ENCODE results near the gene AVPR1A.
"Not testable (repeated sequence)": the region's sequence is repeated elsewhere in the genome, so short reads cannot be mapped to it uniquely, and the experiment has no call there.

AVPR1A gene
- total RNA-seq, result 0 to 0.34 reads per million in 2 donors

DNA sequence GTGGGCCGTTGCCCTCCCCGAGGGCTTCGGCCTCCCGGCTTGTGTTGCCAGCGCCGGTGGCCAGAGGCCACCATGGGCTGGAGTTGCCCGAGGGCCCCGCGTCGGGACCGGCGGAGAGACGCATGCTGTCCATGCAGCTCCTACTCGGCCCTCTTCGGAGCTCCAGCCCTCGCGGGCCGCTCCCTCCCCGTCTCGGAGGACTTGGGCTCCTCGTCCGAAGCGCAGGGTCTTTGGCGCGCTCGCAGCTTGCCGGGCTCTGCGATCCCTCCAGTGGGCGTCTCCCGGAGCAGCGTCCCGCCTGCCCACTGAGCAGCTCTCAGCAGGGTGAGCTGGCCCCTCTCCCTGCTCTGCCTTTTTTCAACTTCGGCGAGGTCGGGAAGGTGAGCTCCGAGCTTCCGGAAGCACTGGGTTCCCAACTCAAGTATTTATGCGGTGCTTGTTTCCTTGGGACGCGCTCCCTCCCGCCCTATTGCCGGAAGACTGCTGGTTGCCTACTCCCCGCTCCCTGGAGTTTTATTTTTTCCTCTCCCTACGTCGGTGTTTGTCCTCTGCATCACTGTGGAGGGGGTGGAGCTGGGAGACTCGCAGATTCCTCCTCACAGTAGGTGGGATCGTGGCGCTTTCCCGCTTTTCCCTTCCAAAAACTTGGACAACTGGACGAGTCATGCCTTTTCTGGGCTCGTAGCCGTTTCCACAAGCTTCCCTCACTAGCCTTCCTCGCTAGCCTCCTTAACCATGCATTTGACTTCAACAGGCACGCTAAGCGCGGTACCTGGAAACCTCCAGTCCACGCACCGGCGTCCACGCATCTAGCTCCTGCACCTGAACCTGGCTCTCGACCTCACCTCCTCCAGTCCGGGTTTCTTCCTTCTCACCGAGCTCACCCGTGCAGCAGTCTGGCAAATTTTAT lies at the start of gene AVPR1A:
Gene AVPR1A (minus strand): TSS at position 489 of the 910 bp plus-strand sequence. CDS start 365 bp downstream, at position 124.
- no peak for DNase-seq

DNA sequence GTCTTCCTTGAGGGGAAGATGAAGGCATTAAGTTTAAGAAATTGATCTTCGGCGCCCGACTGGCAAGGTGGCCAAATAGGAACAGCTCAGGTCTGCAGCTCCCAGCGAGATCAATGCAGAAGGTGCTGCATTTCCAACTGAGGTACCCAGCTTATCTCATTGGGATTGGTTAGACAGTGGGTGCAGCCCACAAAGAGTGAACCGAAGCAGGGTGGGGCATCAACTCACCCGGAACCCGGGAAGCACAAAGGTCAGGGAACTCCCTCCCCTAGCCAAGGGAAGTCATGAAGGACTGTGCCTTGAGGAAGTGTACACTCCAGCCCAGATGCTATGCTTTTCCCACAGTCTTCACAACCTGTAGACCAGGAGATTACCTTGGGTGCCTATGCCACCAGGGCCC lies 45.2 kb upstream of the AVPR1A start:
- no peak for DNase-seq

DNA sequence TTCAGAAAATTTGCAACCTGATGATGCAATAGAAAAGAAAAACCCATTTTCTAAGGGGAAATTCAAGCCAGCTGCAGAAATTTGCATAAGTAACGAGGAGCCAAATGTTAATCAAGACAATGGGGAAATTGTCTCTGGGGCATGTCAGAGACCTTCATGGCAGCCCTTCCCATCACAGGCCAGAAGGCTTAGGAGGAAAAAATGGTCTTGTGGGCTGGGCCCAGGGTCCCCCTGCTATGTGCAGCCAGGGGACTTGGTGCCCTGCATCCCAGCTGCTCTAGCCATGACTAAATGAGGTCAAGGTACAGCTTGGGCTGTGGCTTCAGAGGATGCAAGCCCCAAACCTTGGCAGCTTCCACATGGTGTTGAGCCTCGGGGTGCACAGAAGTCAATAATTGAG lies 28.2 kb upstream of the AVPR1A start:
- DNase-seq, result no peak

DNA sequence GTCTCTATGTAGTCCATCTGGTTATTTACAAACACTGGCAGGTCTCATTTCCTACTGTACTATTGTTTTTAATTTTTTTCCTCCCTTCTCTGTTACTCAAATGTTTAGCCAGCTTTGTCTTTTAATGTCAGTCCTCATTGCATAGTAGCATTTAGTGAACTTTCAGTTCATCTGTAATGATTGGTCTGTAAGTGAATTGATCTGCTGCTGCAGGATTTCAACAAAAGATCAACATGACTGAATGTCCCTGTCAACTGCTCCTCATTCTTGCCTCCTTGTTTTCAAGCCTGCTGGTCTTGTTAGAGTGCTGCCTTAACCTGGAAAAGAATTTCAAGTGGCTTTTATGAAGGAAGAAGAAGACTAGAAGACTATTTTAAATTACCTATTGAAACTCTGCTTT lies 19.3 kb upstream of the AVPR1A start:
- DNase-seq, result no peak

DNA sequence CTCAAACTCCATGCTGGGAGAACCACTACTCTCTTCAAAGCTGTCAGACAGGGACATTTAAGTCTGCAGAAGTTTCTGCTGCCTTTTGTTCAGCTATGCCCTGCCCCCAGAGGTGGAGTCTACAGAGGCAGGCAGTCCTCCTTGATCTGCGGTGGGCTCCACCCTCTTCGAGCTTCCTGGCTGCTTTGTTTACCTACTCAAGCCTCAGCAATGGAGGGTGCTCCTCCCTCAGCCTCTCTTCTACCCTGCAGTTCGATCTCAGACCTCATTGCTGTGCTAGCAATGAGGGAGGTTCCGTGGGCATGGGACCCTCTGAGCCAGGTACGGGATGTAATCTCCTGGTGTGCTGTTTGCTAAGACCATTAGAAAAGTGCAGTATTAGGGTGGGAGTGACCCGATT lies 16.7 kb upstream of the AVPR1A start:
- not testable (repeated sequence) for DNase-seq

DNA sequence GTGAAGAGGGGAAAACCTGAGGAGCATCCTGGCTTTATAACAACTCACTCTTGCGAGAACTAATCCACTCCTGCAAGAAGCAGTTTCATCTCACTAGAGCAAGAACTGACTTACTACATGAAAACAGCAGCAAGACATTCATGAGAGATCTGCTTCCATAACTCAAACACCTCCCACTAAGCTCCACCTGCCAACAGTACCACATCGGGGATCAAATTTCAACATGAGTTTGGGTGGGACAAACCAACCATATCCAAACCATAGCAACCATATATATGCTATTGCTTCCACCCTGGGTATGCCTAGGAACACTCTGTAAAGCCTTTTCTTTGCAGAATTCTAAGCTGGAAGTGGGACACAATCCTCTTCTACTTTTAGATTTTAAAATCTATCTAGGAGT lies 13.9 kb upstream of the AVPR1A start:
- DNase-seq, result no peak

DNA sequence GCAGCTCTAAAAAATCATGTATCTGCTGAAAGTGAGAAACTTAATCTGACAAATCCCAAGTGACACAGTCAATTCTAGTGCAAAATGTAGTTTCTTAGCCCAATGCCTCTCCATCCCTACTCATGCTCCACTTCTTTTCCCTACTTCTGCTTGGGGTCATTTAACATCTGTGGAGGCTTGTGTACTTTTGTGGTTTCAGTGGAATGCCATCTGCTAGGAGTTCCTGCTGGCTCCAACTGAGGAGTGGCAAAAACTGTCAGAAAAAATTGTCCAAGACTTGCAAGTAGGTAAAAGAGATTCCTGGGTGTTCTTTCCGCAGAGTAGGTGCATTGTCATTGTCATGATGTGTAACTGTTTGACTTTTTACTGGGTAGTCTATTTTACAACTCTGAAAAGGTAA lies 12.5 kb upstream of the AVPR1A start:
- DNase-seq, result no peak

DNA sequence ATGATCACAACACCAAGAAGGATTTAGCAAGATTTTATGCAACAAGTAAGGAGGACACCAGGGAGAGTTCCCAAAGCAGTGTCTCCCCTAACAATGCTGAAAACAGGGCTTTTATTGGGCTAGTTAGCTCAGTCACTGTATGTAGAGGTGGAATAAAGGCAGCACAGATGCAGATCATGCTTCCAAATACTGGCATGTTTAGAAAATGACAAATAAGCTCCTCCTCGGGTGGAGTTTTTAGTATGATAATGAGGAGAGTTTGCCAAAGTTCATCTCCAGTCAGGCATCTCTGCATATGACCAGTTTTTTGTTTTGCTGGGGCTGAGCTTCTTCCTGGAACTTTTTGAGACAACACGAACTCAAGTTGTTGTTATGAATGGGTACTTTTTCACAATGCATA lies 4.4 kb upstream of the AVPR1A start:
- no peak for DNase-seq

DNA sequence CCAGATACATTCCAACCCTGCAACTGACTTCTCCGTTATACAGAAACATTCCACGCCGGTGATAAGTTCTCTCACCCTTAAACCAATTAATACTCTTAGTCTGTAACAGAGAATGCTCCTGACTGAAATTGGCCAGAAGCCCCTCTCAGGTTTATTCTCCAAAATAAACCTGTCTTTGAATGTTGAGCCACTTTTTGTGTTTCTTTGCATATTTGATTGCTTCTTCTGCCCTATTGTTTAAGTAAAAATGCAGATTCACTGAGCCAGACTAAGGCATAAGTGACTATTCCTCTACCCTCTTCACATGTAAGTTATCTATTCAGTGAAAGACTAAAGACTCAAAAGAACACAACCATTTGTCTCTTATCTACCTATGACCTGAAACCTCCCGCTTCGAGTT lies 3.6 kb upstream of the AVPR1A start:
- no peak for DNase-seq

DNA sequence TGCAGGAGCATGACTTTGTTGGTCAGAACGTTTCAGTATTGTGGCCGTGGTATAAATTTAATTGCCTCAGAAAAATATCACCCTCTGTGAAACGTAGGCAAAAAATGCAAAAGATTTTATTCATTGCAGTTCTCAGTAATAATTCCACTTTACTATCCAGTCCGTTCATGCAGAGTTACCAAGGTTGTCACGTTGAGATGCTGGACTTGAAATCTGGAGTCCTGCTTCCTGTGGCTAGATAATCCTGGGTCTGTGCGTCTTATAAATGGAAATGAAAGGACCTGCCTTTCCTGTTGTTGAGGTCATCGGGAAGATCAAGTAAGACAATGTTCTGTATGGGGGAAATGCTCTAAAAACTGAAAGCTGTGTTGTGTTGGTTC lies 1.3 kb upstream of the AVPR1A start:
- DNase-seq, result no peak

DNA sequence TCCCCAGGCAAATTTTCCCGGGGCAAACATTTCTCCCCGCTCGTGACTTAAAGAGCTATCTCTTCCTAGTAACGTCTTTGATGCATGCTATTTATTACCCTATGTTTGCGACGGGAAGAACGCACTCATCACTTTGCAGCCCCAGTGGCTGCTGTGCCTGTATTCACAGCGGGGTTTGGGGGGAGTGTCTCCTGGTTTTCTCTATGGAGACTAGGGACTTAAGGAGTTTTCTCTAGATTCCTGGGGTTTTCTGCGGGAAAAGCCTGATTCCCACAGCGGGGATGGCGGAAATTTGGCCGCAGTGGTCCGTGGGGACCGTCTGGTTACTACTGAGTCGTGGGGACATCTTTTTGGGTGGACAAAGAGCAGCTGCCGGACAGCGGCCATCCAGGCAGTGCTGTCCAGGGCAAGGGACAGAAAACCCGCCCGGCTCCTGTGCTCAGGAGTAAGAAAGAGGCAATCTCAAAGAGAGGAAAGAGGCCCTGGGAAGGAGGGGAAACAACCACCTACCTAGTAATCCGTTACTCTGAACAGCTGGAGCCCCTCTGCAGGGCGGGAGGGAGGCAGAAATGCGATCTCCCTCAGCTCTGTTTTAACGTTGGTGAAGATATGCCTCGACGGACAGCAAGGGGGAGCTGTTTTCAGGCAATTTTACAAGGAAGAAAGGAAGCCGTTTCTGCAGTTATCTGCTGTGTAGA lies 771 bp upstream of the AVPR1A start:
- peak in 1 of 5 experiments; percentile 33 for DNase-seq

DNA sequence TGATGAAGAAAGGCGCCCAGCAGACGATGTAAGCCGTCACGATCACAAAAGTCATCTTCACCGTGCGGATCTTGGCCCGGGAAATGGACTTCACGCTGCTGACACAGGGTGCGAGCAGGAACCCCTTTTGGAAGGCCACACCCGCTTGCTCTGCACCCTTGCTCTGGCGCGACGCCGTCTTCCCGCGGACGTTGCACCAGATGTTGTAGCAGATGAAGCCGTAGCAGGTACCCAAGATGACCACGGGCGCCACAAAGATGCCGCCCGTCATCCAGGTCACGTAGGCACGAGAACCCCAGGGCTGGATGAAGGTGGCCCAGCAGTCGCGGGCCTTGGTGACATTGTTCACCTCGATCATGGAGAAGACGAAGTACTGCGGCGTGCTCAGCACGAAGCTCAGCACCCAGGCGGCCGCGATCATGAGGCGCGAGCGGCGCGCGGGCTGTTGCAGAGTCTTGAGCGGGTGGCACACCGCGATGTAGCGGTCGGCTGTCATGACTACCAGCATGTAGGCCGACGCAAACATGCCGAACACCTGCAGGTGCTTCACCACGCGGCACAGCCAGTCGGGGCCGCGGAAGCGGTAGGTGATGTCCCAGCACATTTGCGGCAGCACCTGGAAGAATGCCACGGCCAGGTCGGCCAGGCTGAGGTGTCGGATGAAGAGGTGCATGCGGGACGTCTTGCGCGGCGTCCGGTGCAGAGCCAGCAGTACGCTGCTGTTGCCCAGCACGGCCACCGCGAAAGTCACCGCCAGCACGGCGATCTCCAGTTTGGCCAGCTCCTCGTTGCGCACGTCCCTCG lies 890 bp downstream of the AVPR1A start:
- peak in 1 of 5 experiments; percentile 37 for DNase-seq

DNA sequence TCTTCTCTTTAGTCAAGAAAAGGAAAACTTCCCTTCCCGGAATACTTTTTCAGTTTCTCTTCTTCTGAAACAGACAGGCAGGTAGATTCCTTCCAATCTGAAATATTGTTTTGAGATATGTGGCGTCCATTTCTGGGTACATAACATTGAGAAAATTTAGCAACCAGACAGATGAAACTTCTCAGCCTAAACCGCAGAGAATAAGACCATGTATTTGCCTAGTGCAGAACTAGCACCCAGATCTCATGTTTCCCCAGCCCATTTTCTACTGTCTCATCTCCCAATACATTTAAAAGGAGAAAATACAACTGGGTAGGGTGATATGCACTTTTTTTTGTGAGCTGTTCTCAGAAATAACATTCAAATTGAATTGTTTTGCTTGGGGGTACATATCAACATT lies 6.4 kb downstream of the AVPR1A start:
- no peak for DNase-seq

DNA sequence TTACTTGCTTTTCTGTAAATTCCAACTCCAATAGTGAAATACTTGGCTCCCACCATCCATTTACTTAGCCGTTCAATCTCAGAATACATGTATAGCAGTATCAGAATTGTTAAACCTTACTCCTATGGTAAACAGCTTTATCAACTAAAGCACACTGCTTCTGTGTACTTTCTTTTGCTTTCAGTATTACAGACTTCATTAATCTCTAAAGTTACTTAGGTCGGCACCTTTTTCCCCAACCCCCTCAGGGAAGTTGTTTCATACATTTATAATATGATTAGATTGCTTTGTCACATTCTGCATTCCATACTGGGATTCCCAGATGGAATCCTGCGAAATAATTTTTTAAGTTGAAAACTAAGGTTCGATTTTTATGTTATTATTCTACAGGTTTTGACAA lies 12.5 kb downstream of the AVPR1A start:
- DNase-seq, result no peak

DNA sequence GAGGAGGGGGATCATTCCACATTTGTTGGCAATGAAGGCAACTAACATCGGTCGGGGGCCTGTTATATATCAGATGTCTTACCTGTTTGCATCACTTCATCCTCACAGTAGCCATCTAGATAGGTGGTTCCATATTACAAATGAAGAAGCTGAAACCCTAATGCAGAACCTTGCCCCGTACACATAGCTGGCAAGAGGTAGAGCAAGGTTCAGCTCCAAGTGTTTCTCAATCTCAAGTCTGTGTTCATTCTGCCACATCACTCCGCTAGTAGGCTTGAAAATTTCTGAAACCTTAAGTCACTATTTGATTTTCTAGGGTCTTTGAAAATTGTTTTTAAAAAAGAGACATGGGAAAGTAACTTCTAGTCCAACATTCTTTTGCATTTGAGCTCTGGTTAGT lies 17.0 kb downstream of the AVPR1A start:
- DNase-seq, result no peak

DNA sequence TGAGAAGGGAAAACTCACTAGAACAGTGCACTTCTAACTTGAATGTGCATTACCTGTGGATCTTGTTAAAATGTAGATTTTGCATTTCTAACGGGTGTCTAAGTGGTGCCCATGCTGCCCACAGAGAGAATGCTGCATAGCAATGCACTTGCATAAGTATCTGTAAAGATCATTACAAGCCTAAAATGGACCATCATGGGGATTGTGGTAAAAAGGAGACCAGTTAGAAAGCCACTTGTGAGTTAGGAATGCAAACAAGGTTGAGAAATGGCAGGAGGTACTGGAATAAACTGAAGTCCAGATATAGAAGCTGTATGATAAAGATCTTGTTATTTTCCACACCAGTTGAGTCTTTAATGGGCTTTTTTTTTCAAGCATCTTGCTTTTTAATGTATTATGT lies 18.8 kb downstream of the AVPR1A start:
- no peak for DNase-seq

DNA sequence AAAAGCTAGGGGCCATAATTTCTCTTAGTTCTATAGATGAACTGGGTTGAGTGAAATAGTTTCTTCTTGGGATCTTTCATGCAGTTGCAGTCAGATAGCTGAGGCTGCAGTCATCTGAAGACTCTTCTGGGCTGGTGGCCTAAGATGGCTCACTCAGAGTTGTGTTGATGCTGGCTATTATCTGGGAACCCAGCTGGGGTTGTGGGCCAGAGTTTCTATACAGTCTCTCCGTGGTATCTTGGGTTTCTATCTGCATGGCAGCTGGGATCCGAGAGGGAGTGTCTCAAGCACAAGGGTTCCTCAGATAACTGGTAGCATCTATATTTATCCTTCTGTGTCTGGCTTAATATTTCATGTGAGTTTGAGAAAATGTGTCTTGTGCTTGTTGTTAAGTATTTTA lies 21.1 kb downstream of the AVPR1A start:
- DNase-seq, result no peak

DNA sequence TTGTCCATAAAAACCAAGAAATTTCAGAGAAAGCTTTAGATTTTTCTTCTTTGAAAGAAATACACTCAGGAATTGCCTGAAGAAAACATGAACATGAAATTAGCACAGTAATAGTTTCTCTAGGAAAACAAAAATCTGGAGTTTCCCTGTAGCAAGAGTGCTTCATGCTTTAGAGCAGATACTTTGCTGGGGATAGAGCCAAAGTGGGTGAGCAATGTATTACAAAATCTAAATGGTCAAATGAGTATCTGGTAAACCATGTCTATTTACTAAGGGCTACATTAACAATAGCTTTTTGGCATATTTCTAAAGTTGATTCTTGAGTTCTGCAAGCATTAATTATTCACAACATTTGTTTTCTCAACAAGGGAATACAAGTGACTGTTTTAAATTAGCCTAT lies 26.2 kb downstream of the AVPR1A start:
- no peak for DNase-seq

DNA sequence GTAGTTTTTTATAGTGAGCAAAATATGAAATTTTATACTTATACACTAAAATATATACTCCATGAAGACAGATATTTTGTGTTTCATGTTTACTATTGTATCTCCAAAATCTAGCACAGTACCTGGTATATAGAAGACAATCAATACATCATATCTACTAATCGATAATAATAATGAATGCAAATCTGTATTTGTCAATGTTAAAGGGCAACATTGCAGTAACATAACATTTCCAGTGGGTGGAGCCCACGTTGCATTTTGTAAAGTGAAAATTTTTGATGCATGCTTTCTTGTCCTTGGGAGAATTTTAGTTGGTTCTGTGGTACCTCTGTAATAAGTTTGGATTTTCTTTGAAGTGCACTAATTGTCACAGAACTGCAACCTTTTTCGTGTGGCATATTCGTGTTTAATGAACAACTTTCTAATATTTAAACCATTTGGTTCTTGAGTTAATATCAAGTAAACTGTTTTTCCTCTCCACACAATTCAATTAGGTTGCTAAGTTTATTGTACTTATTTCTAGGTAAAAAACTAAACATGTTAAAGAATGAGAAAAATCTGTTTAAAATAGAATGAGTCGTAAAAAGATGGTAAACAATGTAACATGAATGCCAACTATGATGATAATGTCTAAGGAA lies 47.4 kb downstream of the AVPR1A start:
- DNase-seq, result peak in 1 of 5 experiments; percentile 14

DNA sequence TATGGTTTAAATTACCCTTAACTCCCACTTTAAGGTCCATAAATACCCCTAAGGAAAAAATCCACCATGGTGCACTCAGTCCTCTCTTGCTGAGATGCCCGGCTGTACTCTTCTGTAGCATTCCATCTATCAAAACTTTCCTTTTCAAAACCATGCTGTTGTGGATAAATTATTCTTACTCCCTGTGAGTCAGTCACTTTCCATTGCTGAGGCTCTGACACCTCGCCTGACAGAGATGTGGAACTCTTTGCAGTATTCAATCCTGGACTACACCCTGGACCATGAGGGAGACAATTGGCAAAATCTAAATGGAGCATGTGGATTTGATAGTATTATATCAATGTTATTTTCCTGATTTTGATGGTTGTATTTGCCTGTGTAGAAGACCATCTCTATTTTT lies 49.1 kb downstream of the AVPR1A start:
- DNase-seq, result no peak

DNA sequence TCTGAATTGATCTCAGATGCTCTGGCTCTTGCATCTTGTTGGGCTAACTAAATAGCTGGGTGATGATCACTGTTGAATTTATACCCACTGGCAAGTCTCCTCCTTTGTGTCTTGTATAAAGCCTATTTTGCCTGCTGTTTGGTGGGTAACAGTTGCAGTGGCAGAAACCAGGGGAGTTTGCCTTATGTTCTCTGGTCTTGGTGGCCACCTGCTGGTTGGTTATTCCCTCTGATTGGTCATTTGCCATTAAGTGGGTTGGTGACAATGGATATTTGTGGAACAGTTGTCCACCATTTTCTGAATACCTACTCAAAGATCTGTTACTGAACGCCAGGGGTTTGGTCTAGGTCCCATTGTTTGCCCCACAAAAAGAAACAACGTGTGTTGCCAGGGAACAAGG lies 52.1 kb downstream of the AVPR1A start:
- no peak for DNase-seq

DNA sequence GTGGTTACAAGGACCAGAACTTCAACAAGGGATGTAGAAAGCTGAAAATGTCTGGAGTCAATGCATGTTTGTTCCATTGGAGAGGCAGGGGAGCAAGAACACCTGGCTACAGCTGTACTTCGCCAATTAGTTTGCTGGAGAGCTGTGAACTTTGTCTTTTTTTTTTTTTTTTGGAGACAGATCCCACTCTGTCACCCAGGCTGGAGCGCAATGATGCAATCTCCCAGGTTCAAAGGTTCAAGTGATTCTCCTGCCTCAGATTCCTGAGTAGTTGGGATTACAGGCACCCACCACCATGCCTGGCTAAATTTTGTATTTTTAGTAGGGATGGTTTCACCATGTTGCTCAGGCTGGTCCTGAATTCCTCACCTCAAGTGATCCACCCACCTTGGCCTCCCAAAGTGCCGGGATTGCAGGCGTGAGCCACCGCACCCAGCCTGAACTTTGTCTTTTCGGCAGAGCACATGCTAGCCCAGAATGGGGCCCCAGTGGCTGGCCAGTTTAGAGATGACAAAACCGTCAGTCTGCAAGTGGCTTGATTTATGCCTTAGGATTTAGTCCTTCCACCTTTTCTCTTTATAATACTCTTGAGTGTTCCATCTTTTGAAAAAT lies 55.5 kb downstream of the AVPR1A start:
- no peak for DNase-seq
